Measurements from ENCODE around the gene EIF2S1.
"Not testable (repeated sequence)": the region's sequence is repeated elsewhere in the genome, so short reads cannot be mapped to it uniquely, and the experiment has no call there.

Gene EIF2S1

DNA sequence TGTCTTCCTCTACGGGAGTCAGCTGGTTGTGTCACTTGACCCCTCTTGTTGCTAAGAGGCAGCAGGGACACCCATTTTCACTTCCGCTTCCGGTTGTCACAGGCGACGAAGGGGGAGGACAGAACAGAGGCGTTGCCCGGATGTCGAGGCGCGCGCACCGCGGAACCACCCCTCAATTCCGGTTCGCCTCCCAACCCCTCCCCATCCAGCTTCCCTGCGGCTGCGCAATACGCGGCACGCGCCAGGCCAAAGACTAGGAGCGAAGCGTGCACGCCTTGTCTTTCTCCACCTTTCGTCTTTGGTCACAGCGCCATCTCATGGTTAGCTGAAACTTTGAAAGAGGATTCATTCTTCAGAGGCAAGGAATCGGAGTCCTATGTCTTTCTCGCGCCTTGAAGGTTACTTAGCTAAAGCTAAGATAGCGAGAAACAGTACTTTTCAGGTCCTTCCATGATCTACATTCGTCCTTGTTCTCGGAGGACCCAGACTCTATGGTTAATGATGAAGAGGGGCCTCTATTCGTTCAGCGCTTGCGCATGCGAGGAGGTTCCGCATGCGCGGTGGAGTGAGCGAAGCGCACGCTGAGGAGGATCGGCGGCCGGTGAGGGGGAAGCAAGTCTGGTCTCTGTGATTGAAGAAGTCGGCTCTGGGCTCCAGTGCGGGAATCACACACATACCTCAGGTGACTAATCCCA lies at the start of gene EIF2S1, which contains the start of gene ATP6V1D:
TSS of gene EIF2S1 (plus strand) at position 554 of the 695 bp plus-strand sequence. CDS start 4,440 bp downstream, outside the sequence.
TSS of gene ATP6V1D (minus strand) at position 30 of the 695 bp plus-strand sequence. CDS start 106 bp downstream, outside the sequence.
- peak; percentile 100 for DNase-seq

GRCh38 chr14:67311868-67312267 lies 48.3 kb upstream of the EIF2S1 start:
- DNase-seq, result no peak

DNA sequence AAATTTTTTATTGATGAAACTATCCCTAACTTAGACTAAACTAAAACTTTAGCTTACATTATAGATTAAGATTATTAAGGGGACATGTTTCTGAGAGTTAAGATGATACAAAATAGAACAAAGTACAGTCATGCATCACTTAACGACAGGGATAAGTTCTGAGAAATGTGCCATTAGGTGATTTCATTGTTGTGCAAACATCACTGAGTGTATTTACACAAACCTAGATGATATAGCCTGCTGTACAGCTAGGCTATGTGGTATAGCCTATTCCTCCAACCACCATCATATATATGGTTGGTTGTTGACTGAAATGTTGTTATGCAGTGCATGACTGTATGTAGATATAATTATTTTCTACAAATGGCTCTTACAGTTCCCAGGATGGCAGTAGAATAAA lies 47.0 kb upstream of the EIF2S1 start:
- DNase-seq, result no peak

DNA sequence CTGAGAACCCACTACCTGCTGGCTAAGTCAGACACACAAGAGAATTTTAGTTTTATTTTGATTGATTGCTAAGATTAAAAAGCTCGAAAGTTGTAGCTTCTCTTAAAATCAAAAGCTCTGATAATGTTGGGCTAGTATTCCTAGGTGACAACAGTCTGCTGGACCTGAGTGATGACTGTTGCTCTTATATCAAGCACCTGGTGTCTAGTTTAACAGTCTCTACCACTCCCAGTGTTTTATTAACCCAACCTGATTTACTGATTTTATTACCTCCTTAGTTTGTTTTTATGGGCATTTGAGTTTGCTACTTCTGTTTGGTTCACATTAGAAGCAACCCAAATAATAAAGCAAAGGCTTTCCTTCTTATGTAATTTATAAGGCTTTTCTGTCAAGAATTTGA lies 42.3 kb upstream of the EIF2S1 start:
- DNase-seq, result no peak

- DNase-seq, result no peak
These were observed 41.0 kb upstream of the EIF2S1 start for GRCh38 chr14:67319142-67319541.

DNA sequence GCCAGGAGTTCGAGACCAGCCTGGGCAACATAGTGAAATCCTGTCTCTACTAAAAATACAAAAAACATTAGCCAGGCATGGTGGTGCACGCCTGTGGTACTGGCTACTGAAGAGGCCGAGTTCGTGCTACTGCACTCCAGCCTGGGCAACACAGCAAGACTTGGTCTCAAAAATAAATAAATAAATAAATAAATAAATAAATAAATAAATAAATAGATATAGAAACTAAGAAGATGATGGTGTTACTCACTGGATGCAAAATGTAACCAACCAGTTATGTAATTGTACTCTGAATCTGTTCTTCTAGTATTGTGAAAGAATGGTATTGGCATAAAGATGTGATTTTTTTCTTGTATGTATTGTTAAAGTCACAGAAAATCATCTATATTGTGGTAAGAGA lies 30.5 kb upstream of the EIF2S1 start:
- not testable (repeated sequence) for DNase-seq

DNA sequence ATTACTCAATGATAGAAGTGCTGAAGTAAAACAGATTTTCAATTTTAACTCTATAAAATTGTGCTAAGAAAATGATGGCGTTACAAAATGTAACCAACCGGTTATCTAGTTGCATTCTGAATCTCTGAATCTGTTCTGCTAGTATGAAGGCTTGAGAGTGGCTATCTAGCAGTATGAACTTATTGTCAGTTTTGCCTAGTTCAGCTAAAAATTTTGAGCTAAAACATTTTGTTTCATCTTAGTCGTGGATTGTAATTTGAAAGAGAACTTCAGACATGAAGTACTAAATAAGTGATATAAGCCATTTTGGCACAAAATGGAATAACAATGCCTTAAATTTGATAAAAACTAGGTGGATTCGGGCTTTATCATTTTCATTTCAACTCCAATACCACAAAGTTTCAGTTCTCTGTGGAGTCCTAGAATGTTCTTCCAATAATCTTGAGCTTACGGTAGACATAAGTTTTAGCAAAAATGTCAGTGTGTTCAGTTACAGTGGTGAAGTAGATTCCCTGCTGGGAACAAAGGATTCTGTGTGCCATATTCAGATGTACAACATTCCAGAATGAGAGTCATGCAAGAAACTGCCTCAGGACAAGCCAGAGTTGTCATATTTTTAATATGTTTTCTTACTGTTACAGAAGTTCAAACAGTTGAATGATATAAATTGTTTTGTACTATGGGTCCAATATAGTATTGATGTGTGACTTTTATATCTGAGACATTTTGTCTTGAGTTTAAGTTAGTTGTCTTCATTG lies 28.6 kb upstream of the EIF2S1 start:
- DNase-seq, result no peak

- DNase-seq, result no peak
These were observed 27.7 kb upstream of the EIF2S1 start for GRCh38 chr14:67332468-67332867.

GRCh38 chr14:67335781-67336180 lies 24.3 kb upstream of the EIF2S1 start:
- no peak for DNase-seq

DNA sequence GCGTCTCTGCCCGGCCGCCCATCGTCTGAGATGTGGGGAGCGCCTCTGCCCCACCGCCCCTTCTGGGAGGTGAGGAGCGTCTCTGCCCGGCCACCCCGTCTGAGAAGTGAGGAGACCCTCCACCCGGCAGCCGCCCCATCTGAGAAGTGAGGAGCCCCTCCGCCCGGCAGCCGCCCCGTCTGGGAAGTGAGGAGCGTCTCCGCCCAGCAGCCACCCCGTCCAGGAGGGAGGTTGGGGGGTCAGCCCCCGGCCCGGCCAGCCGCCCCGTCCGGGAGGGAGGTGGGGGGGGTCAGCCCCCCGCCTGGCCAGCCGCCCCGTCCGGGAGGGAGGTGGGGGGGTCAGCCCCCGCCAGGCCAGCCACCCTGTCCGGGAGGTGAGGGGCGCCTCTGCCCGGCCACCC lies 18.9 kb upstream of the EIF2S1 start:
- not testable (repeated sequence) for DNase-seq

DNA sequence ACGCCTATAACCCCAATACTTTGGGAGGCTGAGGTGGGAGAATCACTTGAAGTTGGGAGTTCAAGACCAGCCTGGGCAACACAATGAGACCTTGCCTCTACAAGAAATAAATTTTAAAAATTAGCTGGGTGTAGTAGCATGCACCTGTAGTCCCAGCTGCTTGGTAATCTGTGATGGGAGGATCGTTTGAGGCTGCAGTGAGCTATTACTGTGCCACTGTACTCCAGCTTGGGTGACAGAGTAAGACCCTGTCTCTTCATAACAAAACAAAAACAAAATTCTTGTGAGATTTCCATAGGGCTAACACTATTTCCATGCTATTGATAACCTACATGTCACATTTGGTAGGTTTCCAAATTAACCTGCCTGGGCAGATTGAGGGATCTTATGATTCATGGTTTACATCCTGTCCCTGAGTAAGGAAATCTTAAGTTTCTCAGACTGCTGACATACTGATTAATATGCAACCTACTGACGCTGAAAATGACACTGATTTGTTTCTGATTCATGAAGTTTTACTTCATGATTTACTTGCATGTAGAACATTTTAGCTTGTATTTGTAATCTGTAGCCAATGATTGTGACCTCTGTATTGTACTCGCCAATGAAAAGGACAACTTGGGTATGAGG lies 16.4 kb upstream of the EIF2S1 start:
- DNase-seq, result no peak

DNA sequence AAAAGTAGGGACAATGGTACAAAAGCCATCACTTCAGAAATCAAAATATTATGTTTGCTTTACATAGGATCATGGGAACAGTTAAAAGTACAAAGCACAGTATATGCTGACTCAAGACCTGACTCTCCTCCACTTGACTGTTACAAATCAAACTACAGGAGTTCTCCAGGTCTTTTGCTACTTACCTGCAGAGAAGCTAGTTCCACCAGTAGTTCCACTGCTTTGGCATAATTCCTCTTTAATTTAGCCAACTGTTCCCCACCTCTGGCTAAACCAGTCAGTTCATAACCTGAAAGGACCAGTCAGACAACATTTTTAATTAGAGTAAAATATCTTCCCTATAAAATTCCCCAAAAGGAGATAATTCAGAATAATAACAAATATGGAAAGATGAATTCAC lies 14.5 kb upstream of the EIF2S1 start:
- DNase-seq, result no peak

DNA sequence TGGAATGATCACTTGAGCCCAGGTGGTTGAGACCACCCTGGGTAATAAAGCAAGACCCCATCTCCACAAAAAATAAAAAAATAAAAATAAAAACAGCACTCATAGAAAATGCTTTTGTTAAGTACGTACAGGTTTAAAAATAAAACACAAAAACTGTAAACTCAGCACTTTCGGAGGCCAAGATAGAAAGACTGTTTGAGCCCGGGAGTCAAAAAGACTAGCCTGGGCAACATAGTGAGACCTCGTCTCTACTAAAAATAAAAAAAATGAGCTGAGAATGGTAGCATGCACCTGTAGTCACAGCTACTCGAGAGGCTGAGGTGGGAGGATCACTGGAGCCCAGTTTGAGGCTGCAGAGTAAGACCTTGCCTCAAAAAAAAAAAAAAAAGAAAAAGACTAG lies 8.1 kb upstream of the EIF2S1 start:
- no peak for DNase-seq

GRCh38 chr14:67357186-67357968 lies 2.8 kb upstream of the EIF2S1 start:
- DNase-seq, result no peak

GRCh38 chr14:67357969-67358354 lies 2.2 kb upstream of the EIF2S1 start:
- no peak for DNase-seq

DNA sequence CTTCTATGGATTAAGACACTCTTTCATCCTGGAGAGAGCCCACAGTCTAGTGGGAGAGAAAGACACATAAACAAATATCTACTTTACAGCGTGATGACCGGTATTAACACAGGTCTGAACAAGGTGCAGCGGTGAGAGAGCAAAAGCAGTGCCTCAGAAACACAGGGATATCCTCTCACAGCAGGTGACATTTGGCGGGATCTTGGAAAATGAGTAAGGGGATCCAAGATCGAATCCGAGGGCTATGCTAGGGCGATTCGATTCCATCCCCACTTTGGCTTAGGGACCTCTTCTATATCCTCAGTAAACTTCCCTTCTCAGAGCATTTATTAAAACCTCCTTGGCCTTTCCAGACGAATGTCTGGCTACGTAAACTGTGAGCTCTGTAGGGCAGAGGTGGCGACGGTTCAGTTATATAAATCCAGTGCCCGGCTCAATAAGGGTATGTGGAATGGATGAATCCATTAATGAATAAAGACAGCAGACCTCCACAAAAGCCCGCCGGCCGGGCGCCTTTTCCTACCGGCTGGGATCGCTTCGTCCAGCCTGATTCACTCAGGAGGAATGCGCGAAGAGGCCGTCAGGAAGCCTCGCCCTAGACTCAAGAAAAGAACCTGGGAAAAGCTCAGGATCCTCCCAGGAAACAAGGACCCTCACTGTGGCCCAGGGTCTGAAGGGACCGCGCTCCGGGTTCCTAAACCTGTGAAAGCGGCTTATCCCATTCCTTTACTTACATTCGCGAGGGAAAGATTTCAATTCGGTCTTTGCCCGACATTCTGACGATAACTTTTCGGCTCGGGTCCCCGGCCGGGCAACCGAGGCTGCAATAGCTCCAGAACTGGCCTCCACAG lies 979 bp upstream of the EIF2S1 start:
- DNase-seq, result no peak

DNA sequence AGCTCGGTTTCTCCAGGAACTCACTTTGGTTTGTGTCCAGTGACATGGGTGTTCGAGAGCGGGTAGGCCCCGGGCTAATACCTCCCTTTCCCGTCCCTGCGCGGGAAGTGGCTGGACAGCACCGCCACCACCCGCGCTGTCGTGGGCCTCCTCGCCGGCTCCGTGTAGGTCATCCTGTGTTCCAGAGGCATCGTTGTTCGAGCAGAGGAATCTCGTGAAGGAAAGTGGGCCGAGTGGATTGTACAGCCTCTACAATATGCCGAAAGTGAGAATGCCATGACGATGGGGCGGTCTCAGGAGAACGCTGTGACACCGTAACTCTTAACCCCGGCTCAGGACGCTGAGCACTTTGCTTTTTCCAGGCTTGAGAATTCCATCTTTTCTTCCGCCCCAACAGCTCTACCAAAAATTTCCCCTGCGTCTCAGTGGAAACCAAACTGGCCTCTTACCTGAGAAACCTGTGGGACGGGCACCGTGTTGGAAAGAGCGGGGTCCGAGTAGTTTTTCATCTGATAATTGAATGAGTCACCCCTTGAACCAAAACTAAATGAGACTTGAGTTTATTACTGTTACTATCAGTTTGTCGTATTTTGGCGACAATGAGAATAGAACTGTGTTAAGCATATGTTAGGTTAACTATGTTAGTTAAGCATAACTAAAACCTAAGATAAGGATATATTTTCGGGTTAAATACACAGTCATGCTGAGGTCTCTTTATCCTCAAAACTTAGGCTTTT lies 510 bp downstream of the EIF2S1 start:
- no peak for DNase-seq

DNA sequence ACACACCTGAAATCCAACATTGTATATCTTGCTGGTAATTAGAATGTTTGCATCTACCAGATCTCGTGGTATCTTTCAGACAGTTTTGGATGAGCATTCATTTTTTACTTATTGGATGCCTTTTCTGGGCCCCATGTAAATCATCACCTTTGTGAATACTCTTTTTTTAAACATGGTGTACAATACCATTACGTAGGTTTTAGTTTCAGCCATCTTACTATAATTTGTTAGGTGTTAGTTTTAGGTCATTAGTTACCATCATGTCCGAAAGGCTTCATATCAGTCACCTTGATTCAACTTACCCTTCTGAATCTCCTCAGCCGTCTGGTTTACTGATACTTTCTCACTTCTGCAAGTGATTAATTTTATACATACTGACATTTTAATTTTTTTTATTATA lies 5.3 kb downstream of the EIF2S1 start:
- DNase-seq, result no peak

- DNase-seq, result no peak
These were observed 10.7 kb downstream of the EIF2S1 start for GRCh38 chr14:67370830-67371229.

- DNase-seq, result no peak
These were observed 11.4 kb downstream of the EIF2S1 start for GRCh38 chr14:67371247-67372148.

Data from retina (tissue), 1 donor.